HepG2 (cell line): Measurements from ENCODE around the gene YTHDF1. TPM values are rescaled to one million over a fixed set of nuclear protein-coding genes. Genes with fewer than 3 reads are reported as not detected.

Experiments
- ATAD3A ChIP-seq: sonication (generic); formaldehyde crosslinking; IDR thresholded peaks from 2 replicates; pipeline ENCODE4 v1.4.0; 2020; ENCODE audit warnings: missing genetic modification reagents
- ATF7 ChIP-seq, 2 experiments: fragments of 450-650 bp in 1 of 2; sonication (generic) in 1 of 2; formaldehyde crosslinking in 1 of 2; IDR thresholded peaks; 2 replicates each; pipeline versions ENCODE4 v1.4.0 to v1.6.1; 2016 to 2020; ENCODE audit warnings: antibody characterized with exemption in 1 of 2, mild to moderate bottlenecking in 1 of 2, missing genetic modification reagents in 1 of 2
- MAFG ChIP-seq: sonication (generic); formaldehyde crosslinking; IDR thresholded peaks from 2 replicates; pipeline ENCODE4 v1.5.1; 2020; ENCODE audit warnings: mild to moderate bottlenecking, missing genetic modification reagents
- SCMH1 ChIP-seq: sonication (generic); formaldehyde crosslinking; IDR thresholded peaks from 2 replicates; pipeline ENCODE4 v1.9.0; 2021; ENCODE audit warnings: missing genetic modification reagents, mild to moderate bottlenecking, borderline replicate concordance
- ZFP36L1 ChIP-seq: sonication (generic); formaldehyde crosslinking; IDR thresholded peaks from 2 replicates; pipeline ENCODE4 v1.8.0; 2022; ENCODE audit warnings: mild to moderate bottlenecking, missing genetic modification reagents, moderate library complexity
- ZNF33A ChIP-seq: sonication (generic); formaldehyde crosslinking; IDR thresholded peaks from 2 replicates; pipeline ENCODE4 v1.5.1; 2020; ENCODE audit warnings: missing genetic modification reagents, mild to moderate bottlenecking, moderate library complexity, borderline replicate concordance
- ZNF569 ChIP-seq: sonication (generic); formaldehyde crosslinking; IDR thresholded peaks from 2 replicates; pipeline ENCODE4 v1.5.0; 2020; ENCODE audit warnings: mild to moderate bottlenecking, missing genetic modification reagents, moderate library complexity, borderline replicate concordance
- ZNF672 ChIP-seq: sonication (generic); formaldehyde crosslinking; IDR thresholded peaks from 2 replicates; pipeline ENCODE4 v1.8.1; 2022; ENCODE audit warnings: missing genetic modification reagents
- ZNF703 ChIP-seq: sonication (generic); formaldehyde crosslinking; IDR thresholded peaks from 2 replicates; pipeline ENCODE4 v1.5.1; 2020; ENCODE audit warnings: missing genetic modification reagents, mild to moderate bottlenecking, moderate library complexity, borderline replicate concordance
- polyA plus RNA-seq, 8 experiments: library from polyadenylated mRNA; depleted of rRNA in 3 of 8; stranded (reverse) in 7 of 8; unstranded in 1 of 8; fragments of >200 nt; fragmentation: Illumina TruSeq in 4 of 8; extraction: Trizol in 4 of 8; gene quantifications; 2 replicates each; pipeline versions ENCODE4 v1.2.1 to v1.2.3, GENCODE V29; 2011 to 2016; ENCODE audit warnings: low read depth in 4 of 8, missing spikeins in 1 of 8, mixed read lengths in 1 of 8; ENCODE audit not compliant: insufficient read depth in 1 of 8
- total RNA-seq, 5 experiments: library from RNA; depleted of rRNA; stranded (reverse); fragments of >200 nt; fragmentation: Illumina TruSeq; extraction: Trizol; gene quantifications; 2 replicates each; pipeline ENCODE4 v1.2.3, GENCODE V29; 2016; ENCODE audit warnings: low read depth in 1 of 5
- TF ChIP-seq, protein P1 (sequence below): sonication (generic); formaldehyde crosslinking; IDR thresholded peaks from 2 replicates; pipeline ENCODE4 v1.4.0; 2020; ENCODE audit warnings: mild to moderate bottlenecking, missing genetic modification reagents
- TF ChIP-seq, protein P2 (sequence below): sonication (generic); formaldehyde crosslinking; IDR thresholded peaks from 2 replicates; pipeline ENCODE4 v1.8.0; 2022; ENCODE audit warnings: mild to moderate bottlenecking, missing genetic modification reagents; ENCODE audit not compliant: insufficient replicate concordance
- TF ChIP-seq, protein P3 (sequence below): sonication (generic); formaldehyde crosslinking; IDR thresholded peaks from 2 replicates; pipeline ENCODE4 v1.4.0; 2020; ENCODE audit warnings: missing genetic modification reagents
- TF ChIP-seq, protein P4 (sequence below): sonication (generic); formaldehyde crosslinking; IDR thresholded peaks from 2 replicates; pipeline ENCODE4 v1.8.1; 2023; ENCODE audit warnings: mild to moderate bottlenecking, missing genetic modification reagents
- TF ChIP-seq, protein P5 (sequence below): sonication (generic); formaldehyde crosslinking; IDR thresholded peaks from 2 replicates; pipeline ENCODE4 v1.4.0; 2020; ENCODE audit warnings: missing genetic modification reagents
- TF ChIP-seq, protein P6 (sequence below): sonication (generic); formaldehyde crosslinking; IDR thresholded peaks from 2 replicates; pipeline ENCODE4 v1.9.0; 2021; ENCODE audit warnings: missing genetic modification reagents, mild to moderate bottlenecking, borderline replicate concordance
- TF ChIP-seq, protein P7 (sequence below): sonication (generic); formaldehyde crosslinking; IDR thresholded peaks from 2 replicates; pipeline ENCODE4 v1.4.0; 2020; ENCODE audit warnings: missing genetic modification reagents, mild to moderate bottlenecking, borderline replicate concordance
- TF ChIP-seq, protein P8 (sequence below): sonication (generic); formaldehyde crosslinking; IDR thresholded peaks from 2 replicates; pipeline ENCODE4 v1.8.0; 2022; ENCODE audit warnings: missing genetic modification reagents, low read depth, mild to moderate bottlenecking, borderline replicate concordance

The YTHDF1 gene
- total and polyA plus RNA-seq, 2 of the 13 experiments (the other 11 are each of a cell fraction or from before 2014, with no cell fraction given), result 34.5 to 37.7 TPM

DNA sequence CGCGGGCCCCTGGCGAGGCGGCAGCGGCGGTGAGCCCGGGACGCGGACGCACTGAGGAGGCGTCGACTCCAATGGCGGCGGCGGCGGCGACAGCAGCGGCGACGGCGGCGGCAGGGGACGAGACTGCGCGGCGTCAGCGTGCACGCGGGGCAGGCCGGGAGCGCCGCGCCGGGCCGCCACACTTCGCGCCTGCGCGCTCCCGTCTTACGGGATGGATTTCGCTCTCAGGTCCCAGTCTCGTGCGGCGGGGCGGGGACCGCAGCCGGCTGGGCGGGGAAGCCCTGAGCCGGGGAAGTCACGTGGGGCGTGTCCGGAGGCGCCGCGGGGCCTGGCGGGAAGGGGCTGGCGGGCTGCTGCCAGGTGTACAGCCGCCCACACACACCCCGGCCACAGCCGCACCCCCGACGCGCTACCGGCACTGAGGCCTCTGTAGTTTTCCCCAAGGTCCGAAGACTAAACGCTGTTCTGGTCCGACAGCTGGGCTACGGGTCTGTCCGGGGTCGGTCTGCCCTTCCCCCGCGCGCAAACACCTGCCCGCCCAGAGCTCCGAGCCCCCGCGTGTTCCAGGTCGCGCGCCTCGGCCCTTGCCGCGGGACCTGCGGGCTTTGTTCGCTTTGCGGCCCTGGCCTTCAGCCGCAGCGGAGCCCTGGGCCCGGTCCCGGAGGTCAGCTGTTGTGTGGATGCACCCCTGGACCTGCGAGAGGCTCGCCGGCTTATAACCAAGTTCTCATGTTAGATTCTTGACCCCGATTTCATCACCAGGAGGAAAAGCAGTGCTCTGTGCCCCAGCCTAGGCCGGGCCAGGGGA lies at the start of gene YTHDF1 (continued):
- TF ChIP-seq, protein P1, sequence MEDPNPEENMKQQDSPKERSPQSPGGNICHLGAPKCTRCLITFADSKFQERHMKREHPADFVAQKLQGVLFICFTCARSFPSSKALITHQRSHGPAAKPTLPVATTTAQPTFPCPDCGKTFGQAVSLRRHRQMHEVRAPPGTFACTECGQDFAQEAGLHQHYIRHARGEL (CRISPR knock-in tag), result peak; percentile 60; the same call in 1 of the 2 replicates
- TF ChIP-seq, protein P2, sequence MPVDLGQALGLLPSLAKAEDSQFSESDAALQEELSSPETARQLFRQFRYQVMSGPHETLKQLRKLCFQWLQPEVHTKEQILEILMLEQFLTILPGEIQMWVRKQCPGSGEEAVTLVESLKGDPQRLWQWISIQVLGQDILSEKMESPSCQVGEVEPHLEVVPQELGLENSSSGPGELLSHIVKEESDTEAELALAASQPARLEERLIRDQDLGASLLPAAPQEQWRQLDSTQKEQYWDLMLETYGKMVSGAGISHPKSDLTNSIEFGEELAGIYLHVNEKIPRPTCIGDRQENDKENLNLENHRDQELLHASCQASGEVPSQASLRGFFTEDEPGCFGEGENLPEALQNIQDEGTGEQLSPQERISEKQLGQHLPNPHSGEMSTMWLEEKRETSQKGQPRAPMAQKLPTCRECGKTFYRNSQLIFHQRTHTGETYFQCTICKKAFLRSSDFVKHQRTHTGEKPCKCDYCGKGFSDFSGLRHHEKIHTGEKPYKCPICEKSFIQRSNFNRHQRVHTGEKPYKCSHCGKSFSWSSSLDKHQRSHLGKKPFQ (CRISPR knock-in tag), result peak; percentile 84
- TF ChIP-seq, protein P3, sequence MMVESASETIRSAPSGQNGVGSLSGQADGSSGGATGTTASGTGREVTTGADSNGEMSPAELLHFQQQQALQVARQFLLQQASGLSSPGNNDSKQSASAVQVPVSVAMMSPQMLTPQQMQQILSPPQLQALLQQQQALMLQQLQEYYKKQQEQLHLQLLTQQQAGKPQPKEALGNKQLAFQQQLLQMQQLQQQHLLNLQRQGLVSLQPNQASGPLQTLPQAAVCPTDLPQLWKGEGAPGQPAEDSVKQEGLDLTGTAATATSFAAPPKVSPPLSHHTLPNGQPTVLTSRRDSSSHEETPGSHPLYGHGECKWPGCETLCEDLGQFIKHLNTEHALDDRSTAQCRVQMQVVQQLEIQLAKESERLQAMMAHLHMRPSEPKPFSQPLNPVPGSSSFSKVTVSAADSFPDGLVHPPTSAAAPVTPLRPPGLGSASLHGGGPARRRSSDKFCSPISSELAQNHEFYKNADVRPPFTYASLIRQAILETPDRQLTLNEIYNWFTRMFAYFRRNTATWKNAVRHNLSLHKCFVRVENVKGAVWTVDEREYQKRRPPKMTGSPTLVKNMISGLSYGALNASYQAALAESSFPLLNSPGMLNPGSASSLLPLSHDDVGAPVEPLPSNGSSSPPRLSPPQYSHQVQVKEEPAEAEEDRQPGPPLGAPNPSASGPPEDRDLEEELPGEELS, result peak; percentile 80
- TF ChIP-seq, protein P4, sequence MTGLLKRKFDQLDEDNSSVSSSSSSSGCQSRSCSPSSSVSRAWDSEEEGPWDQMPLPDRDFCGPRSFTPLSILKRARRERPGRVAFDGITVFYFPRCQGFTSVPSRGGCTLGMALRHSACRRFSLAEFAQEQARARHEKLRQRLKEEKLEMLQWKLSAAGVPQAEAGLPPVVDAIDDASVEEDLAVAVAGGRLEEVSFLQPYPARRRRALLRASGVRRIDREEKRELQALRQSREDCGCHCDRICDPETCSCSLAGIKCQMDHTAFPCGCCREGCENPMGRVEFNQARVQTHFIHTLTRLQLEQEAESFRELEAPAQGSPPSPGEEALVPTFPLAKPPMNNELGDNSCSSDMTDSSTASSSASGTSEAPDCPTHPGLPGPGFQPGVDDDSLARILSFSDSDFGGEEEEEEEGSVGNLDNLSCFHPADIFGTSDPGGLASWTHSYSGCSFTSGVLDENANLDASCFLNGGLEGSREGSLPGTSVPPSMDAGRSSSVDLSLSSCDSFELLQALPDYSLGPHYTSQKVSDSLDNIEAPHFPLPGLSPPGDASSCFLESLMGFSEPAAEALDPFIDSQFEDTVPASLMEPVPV (CRISPR knock-in tag), result peak; percentile 97
- TF ChIP-seq ZNF569 (CRISPR knock-in tag), result no peak
- peak; percentile 97 for TF ChIP-seq ZNF703 (CRISPR knock-in tag)
- TF ChIP-seq, protein P5, sequence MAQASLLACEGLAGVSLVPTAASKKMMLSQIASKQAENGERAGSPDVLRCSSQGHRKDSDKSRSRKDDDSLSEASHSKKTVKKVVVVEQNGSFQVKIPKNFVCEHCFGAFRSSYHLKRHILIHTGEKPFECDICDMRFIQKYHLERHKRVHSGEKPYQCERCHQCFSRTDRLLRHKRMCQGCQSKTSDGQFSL (CRISPR knock-in tag), result no peak; the same call in 1 of the 2 replicates
- no peak for TF ChIP-seq ZNF672
- TF ChIP-seq, protein P6, sequence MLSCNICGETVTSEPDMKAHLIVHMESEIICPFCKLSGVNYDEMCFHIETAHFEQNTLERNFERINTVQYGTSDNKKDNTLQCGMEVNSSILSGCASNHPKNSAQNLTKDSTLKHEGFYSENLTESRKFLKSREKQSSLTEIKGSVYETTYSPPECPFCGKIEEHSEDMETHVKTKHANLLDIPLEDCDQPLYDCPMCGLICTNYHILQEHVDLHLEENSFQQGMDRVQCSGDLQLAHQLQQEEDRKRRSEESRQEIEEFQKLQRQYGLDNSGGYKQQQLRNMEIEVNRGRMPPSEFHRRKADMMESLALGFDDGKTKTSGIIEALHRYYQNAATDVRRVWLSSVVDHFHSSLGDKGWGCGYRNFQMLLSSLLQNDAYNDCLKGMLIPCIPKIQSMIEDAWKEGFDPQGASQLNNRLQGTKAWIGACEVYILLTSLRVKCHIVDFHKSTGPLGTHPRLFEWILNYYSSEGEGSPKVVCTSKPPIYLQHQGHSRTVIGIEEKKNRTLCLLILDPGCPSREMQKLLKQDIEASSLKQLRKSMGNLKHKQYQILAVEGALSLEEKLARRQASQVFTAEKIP, result no peak
- TF ChIP-seq SCMH1 (CRISPR knock-in tag), result no peak
- no peak for TF ChIP-seq ZNF33A
- TF ChIP-seq ATF7 (IDR thresholded peaks at IDR 0.05), result no peak
- TF ChIP-seq ATF7 (CRISPR knock-in tag; IDR thresholded peaks at IDR 0.05), result peak; percentile 87
- TF ChIP-seq MAFG, result no peak
- peak; percentile 81 for TF ChIP-seq ZFP36L1 (CRISPR knock-in tag)
- peak; percentile 62; the same call in 1 of the 2 replicates for TF ChIP-seq ATAD3A (CRISPR knock-in tag)
- TF ChIP-seq, protein P7, sequence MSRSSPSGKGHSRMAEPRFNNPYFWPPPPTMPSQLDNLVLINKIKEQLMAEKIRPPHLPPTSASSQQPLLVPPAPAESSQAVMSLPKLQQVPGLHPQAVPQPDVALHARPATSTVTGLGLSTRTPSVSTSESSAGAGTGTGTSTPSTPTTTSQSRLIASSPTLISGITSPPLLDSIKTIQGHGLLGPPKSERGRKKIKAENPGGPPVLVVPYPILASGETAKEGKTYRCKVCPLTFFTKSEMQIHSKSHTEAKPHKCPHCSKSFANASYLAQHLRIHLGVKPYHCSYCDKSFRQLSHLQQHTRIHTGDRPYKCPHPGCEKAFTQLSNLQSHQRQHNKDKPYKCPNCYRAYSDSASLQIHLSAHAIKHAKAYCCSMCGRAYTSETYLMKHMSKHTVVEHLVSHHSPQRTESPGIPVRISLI (CRISPR knock-in tag), result peak; percentile 76
- TF ChIP-seq, protein P8, sequence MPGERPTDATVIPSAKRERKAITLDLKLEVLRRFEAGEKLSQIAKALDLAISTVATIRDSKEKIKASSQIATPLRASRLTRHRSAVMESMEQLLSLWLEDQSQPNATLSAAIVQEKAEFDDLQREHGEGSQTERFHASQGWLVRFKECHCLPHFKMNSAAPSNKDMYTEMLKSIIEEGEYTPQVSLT (CRISPR knock-in tag), result peak; percentile 67; the same call in 1 of the 2 replicates
